Measurements from ENCODE around the gene UGT2B10. TPM values are rescaled to one million over a fixed set of nuclear protein-coding genes. Genes with fewer than 3 reads are reported as not detected.

Gene UGT2B10
- total and polyA plus RNA-seq, 9 donors, result 0.26 to 0.28 TPM; not detected in 7

DNA sequence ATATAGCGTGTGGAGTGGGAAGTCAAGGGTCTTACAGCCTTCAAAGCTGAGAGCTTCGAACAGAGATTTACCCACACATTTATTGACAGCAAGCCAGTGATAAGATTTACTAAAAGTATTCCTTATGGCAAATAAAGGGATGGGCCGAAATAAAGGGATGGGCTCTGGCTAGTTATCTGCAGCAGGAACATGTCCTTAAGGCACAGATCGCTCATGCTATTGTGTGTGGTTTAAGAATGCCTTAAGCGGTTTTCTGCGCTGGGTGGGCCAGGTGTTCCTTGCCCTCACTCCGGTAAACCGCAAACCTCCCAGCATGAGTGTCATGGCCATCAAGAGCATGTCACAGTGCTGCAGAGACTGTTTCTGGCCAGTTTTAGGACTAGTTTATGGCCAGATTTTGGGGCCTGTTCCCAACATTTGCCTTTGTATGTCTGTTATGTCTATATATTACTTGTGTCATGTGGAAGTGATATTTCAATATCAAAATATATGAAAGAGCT, 53.5 kb downstream of the UGT2B10 start:
- Histone ChIP-seq H3K4me3 (ENCODE audit: low read length) (no peak overlapping the region), H3K36me3 (ENCODE audit: control insufficient read depth, insufficient read depth, low read length) (no peaks in the 10 kb centered on the region), H3K4me1 (ENCODE audit: control insufficient read depth, insufficient read depth, low read length) (no peaks in the 10 kb centered on the region), H3K27ac (ENCODE audit: low read length) (no peak overlapping the region), H3K9me3 (replicated peaks; ENCODE audit: control insufficient read depth, low read depth, low read length) (no peaks in the 10 kb centered on the region), H3K27me3 (ENCODE audit: control insufficient read depth, insufficient read depth, low read length) (no peaks in the 10 kb centered on the region)
- DNase-seq, result no peak
- 94% methylated on average over 6 of the region's 8 CpGs for whole genome bisulfite sequencing (ENCODE audit: insufficient coverage)

DNA sequence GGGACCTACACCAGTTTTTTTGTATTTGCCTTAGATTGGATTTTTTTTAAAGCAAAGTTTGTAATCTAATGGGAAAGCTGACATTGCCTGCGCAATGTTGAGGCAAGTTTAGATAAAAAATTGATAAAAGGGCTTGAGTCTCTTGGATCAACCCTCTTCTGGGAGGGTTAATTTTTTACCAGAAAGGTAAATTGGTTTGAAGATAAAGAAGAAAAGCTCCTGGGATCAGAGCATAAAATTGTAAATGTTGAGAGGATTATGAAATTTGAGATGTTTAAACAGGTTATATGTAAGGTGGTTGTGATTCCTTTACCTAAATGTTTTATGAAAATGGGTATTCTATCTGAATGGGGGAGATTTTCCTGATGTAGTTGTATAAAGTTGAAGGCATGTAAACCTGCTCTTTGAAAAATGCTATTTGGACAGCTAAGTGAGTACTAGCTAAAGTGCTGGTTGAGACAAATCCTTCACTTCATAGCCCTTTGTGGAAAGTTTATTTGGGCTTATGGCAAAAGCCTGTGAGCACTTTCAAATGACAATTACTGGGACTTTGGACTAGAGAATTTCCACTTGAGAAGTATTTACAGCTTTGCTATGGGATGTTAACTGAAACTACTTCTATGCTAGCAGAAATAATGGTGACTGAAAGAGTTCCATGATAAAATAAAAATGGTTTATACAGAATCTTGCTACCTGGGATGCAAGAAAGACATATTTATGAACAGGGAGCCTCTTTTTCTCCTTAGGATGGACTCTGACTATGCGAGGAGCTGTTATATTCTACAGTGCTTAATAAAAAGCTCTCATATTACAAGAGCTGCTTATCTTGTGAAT, 56.2 kb downstream of the UGT2B10 start:
- Histone ChIP-seq H3K4me3 (ENCODE audit: low read length) (no peak overlapping the region), H3K27me3 (ENCODE audit: control insufficient read depth, insufficient read depth, low read length) (no peaks in the 10 kb centered on the region), H3K36me3 (ENCODE audit: control insufficient read depth, insufficient read depth, low read length) (no peaks in the 10 kb centered on the region), H3K27ac (ENCODE audit: low read length) (no peak overlapping the region), H3K4me1 (ENCODE audit: control insufficient read depth, insufficient read depth, low read length) (no peaks in the 10 kb centered on the region), H3K9me3 (replicated peaks; ENCODE audit: control insufficient read depth, low read depth, low read length) (no peaks in the 10 kb centered on the region)
- 63% methylated on average over 1 of the region's 2 CpGs for WGBS (ENCODE audit: insufficient coverage)
- no peak for DNase-seq

DNA sequence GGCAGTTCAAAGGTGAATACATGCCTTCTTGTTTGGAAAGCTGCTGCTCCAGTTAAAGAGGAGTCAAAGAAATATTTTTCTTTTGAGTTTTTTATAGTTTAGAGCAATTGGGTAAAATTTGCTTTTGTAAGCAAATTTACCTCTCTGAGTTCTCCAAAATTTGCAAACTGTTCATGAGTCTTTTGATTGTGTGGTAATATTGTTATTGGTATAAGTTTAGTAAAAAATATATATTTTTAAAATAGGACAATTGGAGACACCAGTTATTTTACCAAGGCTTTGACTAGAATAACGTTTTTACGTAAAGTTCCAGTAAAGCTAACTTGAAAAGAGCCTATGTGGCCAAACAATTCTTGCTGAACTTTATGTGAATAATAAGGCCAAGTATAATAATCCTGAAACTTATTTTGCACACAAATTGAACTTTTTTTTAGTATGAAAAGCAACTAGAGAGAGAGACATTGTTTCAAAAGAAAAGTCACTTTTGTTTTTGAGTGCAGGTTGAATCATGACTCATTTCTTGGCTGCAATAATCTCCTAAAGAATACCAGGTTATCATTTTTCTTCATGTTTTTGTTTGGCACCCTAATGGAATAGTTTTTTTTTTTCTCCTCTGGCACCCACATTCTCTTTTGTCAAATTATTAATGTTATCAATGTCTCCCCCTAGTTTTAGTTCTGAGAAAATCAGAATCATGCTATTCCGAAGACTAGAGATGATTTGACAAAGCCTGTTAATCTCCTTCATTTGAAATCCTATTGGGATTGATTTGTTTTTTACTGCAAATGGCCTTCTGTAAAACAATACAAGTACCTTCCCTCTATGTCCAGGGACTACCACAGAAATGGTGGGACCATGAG, 57.1 kb downstream of the UGT2B10 start:
- Histone ChIP-seq H3K4me3 (ENCODE audit: low read length) (no peak overlapping the region), H3K36me3 (ENCODE audit: control insufficient read depth, insufficient read depth, low read length) (no peaks in the 10 kb centered on the region), H3K4me1 (ENCODE audit: control insufficient read depth, insufficient read depth, low read length) (no peaks in the 10 kb centered on the region), H3K27me3 (ENCODE audit: control insufficient read depth, insufficient read depth, low read length) (no peaks in the 10 kb centered on the region), H3K27ac (ENCODE audit: low read length) (no peak overlapping the region), H3K9me3 (replicated peaks; ENCODE audit: control insufficient read depth, low read depth, low read length) (no peaks in the 10 kb centered on the region)
- WGBS (ENCODE audit: insufficient coverage), result no CpG with 5 or more reads among the region's 3 CpGs
- DNase-seq, result no peak

DNA sequence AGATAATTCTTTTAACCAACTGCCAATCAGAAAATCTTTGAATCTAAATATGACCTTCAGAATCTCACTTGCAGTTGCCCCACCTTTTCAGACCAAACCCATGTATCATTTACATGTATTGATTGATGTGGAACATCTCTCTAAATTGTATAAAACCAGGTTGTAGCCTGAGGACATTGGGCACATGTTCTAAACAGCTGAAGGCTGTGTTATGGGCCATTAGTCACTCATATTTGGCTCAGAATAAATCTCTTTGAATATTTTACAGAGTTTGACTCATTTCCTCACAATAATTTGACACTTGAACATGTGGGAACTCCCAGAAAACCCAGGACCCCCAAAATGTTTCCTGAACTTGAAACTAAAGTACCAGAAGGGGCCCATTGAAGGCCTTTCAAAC, 58.7 kb downstream of the UGT2B10 start:
- Histone ChIP-seq H3K36me3 (ENCODE audit: control insufficient read depth, insufficient read depth, low read length) (no peaks in the 10 kb centered on the region), H3K27me3 (ENCODE audit: control insufficient read depth, insufficient read depth, low read length) (no peaks in the 10 kb centered on the region), H3K9me3 (replicated peaks; ENCODE audit: control insufficient read depth, low read depth, low read length) (no peaks in the 10 kb centered on the region), H3K4me1 (ENCODE audit: control insufficient read depth, insufficient read depth, low read length) (no peaks in the 10 kb centered on the region), H3K27ac (ENCODE audit: low read length) (no peak overlapping the region), H3K4me3 (ENCODE audit: low read length) (no peak overlapping the region)
- DNase-seq, result no peak

DNA sequence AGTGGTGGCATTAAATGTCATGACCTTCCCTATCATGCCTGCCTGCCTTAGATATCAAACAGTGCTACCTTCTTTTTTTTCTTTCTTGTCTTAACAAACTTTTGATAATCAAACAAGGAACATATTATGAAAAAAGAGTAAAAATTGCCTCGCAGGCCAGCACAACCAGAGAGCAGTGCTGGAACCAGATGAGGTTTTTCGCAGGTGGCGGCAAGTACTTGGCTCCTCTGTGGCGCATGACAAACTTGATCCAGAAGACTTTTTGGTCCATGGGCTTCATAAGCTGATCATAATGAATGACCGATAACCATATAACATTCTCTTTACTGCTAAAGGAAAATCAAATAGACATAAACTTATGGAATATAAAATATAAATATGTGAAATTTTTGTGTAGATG, 61.8 kb downstream of the UGT2B10 start:
- DNase-seq, result no peak
- Histone ChIP-seq H3K4me3 (ENCODE audit: low read length) (no peak overlapping the region), H3K4me1 (ENCODE audit: control insufficient read depth, insufficient read depth, low read length) (no peaks in the 10 kb centered on the region), H3K27ac (ENCODE audit: low read length) (no peak overlapping the region), H3K36me3 (ENCODE audit: control insufficient read depth, insufficient read depth, low read length) (no peaks in the 10 kb centered on the region), H3K9me3 (replicated peaks; ENCODE audit: control insufficient read depth, low read depth, low read length) (no peaks in the 10 kb centered on the region), H3K27me3 (ENCODE audit: control insufficient read depth, insufficient read depth, low read length) (no peaks in the 10 kb centered on the region)
- WGBS (ENCODE audit: insufficient coverage), result 90% methylated on average over 2 of the region's 5 CpGs

DNA sequence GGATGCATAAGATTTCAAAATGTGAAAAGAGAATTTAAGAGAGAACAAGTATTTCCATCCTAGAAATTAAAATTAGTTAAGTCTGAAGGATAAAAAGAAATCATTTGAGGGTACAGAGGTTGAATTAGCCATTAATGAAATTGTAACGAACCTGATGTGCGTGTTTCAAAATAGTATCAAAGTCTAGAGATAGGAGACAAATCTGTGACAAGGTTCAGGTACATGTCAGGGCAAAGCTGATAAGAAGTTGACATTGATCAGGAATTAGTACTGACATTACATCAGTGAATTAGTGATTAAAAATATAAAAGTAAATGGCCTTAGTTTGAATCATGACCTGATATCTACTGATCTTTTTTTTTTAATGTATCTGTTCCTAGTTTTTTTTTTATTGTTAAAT, 62.3 kb downstream of the UGT2B10 start:
- Histone ChIP-seq H3K27me3 (ENCODE audit: control insufficient read depth, insufficient read depth, low read length) (no peaks in the 10 kb centered on the region), H3K36me3 (ENCODE audit: control insufficient read depth, insufficient read depth, low read length) (no peaks in the 10 kb centered on the region), H3K4me3 (ENCODE audit: low read length) (no peak overlapping the region), H3K4me1 (ENCODE audit: control insufficient read depth, insufficient read depth, low read length) (no peaks in the 10 kb centered on the region), H3K9me3 (replicated peaks; ENCODE audit: control insufficient read depth, low read depth, low read length) (no peaks in the 10 kb centered on the region), H3K27ac (ENCODE audit: low read length) (no peak overlapping the region)
- WGBS (ENCODE audit: insufficient coverage), result no CpG with 5 or more reads among the region's 2 CpGs
- no peak for DNase-seq

Other genes with a start within 250 kb of the UGT2B10 start
- gene UGT2B17, start 239.7 kb upstream of the UGT2B10 start, total RNA-seq, result not detected
- 10 to 100 TPM in 1 of 8 donors, 1 to 10 TPM in 1, under 1 TPM in 1, not detected in 5; 0.28 to 11.1 (median 2.7) TPM for gene UGT2B17, start 239.7 kb upstream of the UGT2B10 start, polyA plus RNA-seq (ENCODE audit: insufficient read depth in 1 of 8, insufficient read length in 8 of 8, low replicate concordance in 1 of 8)
- gene UGT2B15, start 145.3 kb upstream of the UGT2B10 start, total RNA-seq, result not detected
- under 1 TPM in 3 of 8 donors, not detected in 5; 0.08 to 0.69 (median 0.12) TPM for gene UGT2B15, start 145.3 kb upstream of the UGT2B10 start, polyA plus RNA-seq (ENCODE audit: insufficient read depth in 1 of 8, insufficient read length in 8 of 8, low replicate concordance in 1 of 8)
- gene UGT2A3, start 135.8 kb downstream of the UGT2B10 start, total RNA-seq, result not detected
- 10 to 100 TPM in 1 of 8 donors, 1 to 10 TPM in 1, under 1 TPM in 3, not detected in 3; 0.07 to 19.6 (median 0.12) TPM for gene UGT2A3, start 135.8 kb downstream of the UGT2B10 start, polyA plus RNA-seq (ENCODE audit: insufficient read depth in 1 of 8, insufficient read length in 8 of 8, low replicate concordance in 1 of 8)